EH (cell line): ENCODE results near the gene NMUR2.

Experiments used
- DNase-seq: peaks from one replicate; pipeline ENCODE4 v3.0.0-alpha.2; 2015; ENCODE audit warnings: low read depth

NMUR2 gene

DNA sequence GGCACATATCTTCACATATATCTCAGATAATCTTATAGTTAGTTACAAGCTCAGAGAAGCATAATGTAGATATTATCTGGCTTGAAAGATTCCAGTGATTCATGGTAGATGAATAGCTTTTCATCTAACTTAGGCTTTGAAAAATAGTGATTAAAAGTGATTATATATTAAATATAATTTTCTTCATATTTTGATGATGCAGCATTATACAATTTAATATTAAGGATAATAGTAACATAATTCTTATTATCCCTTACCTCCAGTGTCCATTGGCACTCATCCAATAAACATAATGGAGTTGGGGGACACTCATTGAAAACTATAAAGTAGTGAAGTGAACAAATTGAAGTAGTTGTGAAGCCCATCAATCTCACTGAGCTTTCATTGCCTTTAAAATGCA lies 35.8 kb downstream of the NMUR2 start:
- no peak for DNase-seq

DNA sequence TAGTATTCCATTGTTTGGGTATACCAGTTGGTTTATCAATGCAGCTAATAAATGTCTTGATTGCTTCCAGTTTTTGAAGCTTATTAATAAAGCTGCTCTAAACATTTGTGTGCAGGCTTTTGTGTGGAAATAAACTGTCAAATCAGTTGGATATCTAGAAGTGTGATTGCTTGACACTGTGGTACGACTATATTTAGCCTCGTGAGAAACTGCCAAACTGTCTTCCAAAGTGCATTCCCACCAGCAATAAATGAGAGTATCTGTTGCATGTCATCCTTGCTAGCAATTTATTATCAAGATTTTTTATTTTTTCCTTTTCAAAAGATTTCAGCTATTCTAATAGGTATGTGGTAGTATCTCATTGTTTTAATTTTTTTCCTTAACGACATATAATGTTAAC lies 37.5 kb downstream of the NMUR2 start:
- DNase-seq = no peak

DNA sequence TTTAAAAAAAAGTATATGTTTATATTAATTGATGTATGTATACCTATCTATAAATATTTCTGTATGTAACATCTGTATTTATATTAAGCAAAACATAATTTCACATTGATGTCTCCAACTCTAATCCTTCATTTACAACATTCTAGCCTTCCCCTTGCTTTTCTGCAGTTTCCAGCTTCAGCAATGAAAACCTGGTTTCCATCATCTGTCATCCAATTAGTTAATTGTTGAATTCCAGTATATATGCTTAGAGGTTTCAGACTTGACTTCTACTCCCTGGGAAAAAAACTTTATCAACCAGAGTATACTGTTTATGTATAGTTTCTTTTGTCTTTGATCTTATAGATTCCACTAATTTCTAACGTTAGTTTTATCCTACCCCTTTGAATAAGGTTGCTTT lies 38.4 kb downstream of the NMUR2 start:
- DNase-seq = no peak

- no peak for DNase-seq
These were observed 40.2 kb downstream of the NMUR2 start for GRCh38 chr5:152364899-152365298.

GRCh38 chr5:152364172-152364571 lies 40.9 kb downstream of the NMUR2 start:
- DNase-seq = no peak

DNA sequence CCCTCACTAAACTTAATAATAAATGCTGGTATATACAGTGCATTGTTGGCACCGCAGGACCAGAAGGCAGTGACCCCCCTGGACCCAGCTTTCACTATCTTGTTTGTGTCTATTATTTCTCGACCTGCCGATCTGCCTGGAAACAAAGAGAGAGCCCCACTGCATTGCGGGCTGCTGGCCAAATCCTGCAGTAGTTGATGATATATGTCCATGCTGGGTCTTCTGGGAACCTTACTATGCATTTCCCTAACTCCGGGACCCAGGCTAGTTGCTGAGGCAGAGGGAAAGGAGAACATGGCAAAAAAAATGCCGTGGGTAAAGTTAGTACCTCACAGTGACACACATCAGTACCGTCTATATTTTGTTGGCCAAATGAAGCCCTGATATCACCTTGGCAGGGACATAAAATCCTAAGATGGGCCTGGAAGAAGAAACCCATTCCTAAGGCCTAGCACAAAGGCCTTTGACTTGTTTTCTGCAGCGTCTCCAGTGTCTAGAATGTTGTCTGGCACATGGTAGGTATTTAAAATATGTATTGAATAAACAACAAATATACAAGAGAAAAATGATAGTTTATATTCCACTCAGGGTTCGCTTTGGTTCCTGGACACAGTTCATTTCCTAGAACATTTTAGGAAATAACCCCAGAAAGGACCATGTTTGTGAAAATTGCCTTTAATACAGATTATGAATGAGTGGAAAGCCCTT lies 46.1 kb downstream of the NMUR2 start:
- DNase-seq = no peak

DNA sequence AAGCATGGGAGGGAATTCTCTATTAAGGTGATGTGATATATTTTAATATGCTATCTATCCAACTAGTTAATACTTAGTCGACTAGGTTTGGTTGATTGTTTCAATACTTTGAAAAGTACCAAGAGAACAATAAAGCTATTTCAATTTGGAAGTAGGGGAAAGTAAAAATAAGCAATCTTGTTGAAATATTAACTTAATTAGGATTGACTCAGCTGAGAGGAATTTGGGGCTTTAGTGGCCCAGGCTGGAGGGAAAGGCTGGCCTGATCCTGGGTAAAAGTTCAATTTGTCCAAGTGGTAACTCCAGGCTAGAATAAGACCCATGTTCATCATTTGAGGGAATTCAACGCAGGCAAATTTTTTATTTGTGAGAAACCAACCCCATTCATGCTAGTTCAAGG lies 48.6 kb downstream of the NMUR2 start:
- DNase-seq = no peak

- DNase-seq = no peak
These were observed 50.0 kb downstream of the NMUR2 start for GRCh38 chr5:152355061-152355460.

DNA sequence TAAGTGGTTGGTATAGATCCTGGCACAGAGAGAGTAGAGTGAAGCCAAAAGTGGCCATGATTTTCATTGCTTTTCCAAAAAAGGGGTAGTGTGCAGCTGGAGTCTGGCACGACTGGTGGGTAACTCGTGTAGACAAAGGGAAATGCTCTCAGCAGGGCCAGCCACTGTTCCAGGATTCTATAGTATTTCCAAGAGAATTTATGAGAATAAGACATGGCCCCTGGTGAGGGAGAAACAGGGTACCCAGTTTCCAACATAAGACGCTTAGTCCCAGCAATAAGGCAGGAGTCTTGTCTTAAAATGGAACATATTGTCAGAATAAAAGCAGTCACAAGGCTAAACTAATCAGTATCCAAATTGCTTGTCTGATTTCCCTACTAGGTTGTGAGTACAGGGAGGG lies 52.1 kb downstream of the NMUR2 start:
- no peak for DNase-seq

- peak; percentile 0 for DNase-seq
These were observed 55.2 kb downstream of the NMUR2 start for GRCh38 chr5:152349683-152350526.
